ENCODE data around the gene USP37. TPM values are rescaled to one million over a fixed set of nuclear protein-coding genes. Genes with fewer than 3 reads are reported as not detected.

Gene USP37
- total and polyA plus RNA-seq, 2 of the 13 experiments (the other 11 are each of a cell fraction or from before 2014, with no cell fraction given), result 6.5 to 30.6 TPM

GRCh38 chr2:218406949-218407618 is 161.1 kb downstream of the USP37 start (continued):
- TF ChIP-seq BATF2 (CRISPR knock-in tag; IDR thresholded peaks at IDR 0.05), result no peak
- TF ChIP-seq REST (IDR thresholded peaks at IDR 0.05; ENCODE audit: borderline replicate concordance in 1 of 2, low read depth in 1 of 2, low read length in 2 of 2), result no peak
- no peak; the same call in 1 of the 2 replicates for TF ChIP-seq ZFP41 (CRISPR knock-in tag; IDR thresholded peaks at IDR 0.05; ENCODE audit: borderline replicate concordance)
- TF ChIP-seq GRHL1 (CRISPR knock-in tag; conservative IDR thresholded peaks at IDR 0.05), result no peak
- TF ChIP-seq CENPT (CRISPR knock-in tag; IDR thresholded peaks at IDR 0.05; ENCODE audit: low read depth), result no peak
- no peak for TF ChIP-seq ZNF432 (CRISPR knock-in tag; IDR thresholded peaks at IDR 0.05; ENCODE audit: borderline replicate concordance)
- no peak for TF ChIP-seq IRF2 (CRISPR knock-in tag; IDR thresholded peaks at IDR 0.05)
- no peak for TF ChIP-seq ZNF451 (CRISPR knock-in tag; IDR thresholded peaks at IDR 0.05)
- no peak for TF ChIP-seq CCDC6 (CRISPR knock-in tag; IDR thresholded peaks at IDR 0.05)
- no peak for TF ChIP-seq SP140L (CRISPR knock-in tag; IDR thresholded peaks at IDR 0.05; ENCODE audit: borderline replicate concordance)
- TF ChIP-seq SOX13 (IDR thresholded peaks at IDR 0.05), result no peak
- TF ChIP-seq SOX13 (CRISPR knock-in tag; conservative IDR thresholded peaks at IDR 0.05 in 1 of 2, IDR thresholded peaks at IDR 0.05 in 1 of 2), result no peak
- no peak for TF ChIP-seq RBFOX2 (IDR thresholded peaks at IDR 0.05; ENCODE audit: low read depth, low read length)
- TF ChIP-seq NFAT5 (CRISPR knock-in tag; IDR thresholded peaks at IDR 0.05), result no peak
- no peak for TF ChIP-seq ZNF569 (CRISPR knock-in tag; IDR thresholded peaks at IDR 0.05; ENCODE audit: borderline replicate concordance)
- TF ChIP-seq ZNF17 (CRISPR knock-in tag; IDR thresholded peaks at IDR 0.05), result no peak

Measured in HepG2 (cell line).